MCF 10A (cell line): ENCODE data around the gene ETV3. TPM values are rescaled to one million over a fixed set of nuclear protein-coding genes. Genes with fewer than 3 reads are reported as not detected.
A peak's percentile ranks its signal among the peaks of the same experiment; 100 is the strongest.

Experiments used
- BruUV-seq: library from RNA; stranded (reverse); fragments of 400-500 nt; replicated peaks from 2 replicates; lab custom pipeline; 2021; lab: Mats Ljungman, UMichigan
- CTCF ChIA-PET: fragments of 300-600 bp; sonication (Branson Sonifier 250); formaldehyde crosslinking; extraction: SDS; loops from one replicate; lab custom pipeline; 2021; ENCODE audit warnings: antibody characterized with exemption, inconsistent platforms; lab: Yijun Ruan, JAX
- POLR2A ChIA-PET: fragments of 300-600, 350-650 bp; sonication (Branson Sonifier 250); formaldehyde crosslinking; extraction: SDS; loops from one replicate; lab custom pipeline; 2020; ENCODE audit warnings: antibody characterized with exemption, inconsistent platforms; lab: Yijun Ruan, JAX
- DNase-seq: peaks from one replicate; pipeline ENCODE4 v3.0.0-alpha.2; 2018; ENCODE audit not compliant: unreplicated experiment
- H3K27ac Mint-ChIP-seq: one replicate; pipeline ENCODE4 v1.8.0; 2022; ENCODE audit warnings: mild to moderate bottlenecking, low read depth, mixed read lengths; ENCODE audit not compliant: unreplicated experiment
- H3K27me3 Mint-ChIP-seq: one replicate; pipeline ENCODE4 v1.8.0; 2022; ENCODE audit warnings: mixed read lengths; ENCODE audit not compliant: insufficient read depth, unreplicated experiment
- H3K36me3 Mint-ChIP-seq: one replicate; pipeline ENCODE4 v1.8.0; 2022; ENCODE audit warnings: mild to moderate bottlenecking, moderate library complexity, mixed read lengths; ENCODE audit not compliant: insufficient read depth, unreplicated experiment
- H3K4me1 Mint-ChIP-seq: one replicate; pipeline ENCODE4 v1.8.0; 2022; ENCODE audit warnings: mixed read lengths; ENCODE audit not compliant: insufficient read depth, unreplicated experiment
- H3K4me3 Mint-ChIP-seq: one replicate; pipeline ENCODE4 v1.8.0; 2022; ENCODE audit warnings: mild to moderate bottlenecking, moderate library complexity, mixed read lengths; ENCODE audit not compliant: unreplicated experiment
- H3K9me3 Mint-ChIP-seq: one replicate; pipeline ENCODE4 v1.8.0; 2022; ENCODE audit warnings: mixed read lengths; ENCODE audit not compliant: unreplicated experiment
- CTCF ChIP-seq: fragments of 200-600 bp; IDR thresholded peaks from one replicate; pipeline ENCODE4 v1.8.0; 2022; ENCODE audit warnings: antibody characterized with exemption, mild to moderate bottlenecking; ENCODE audit not compliant: unreplicated experiment
- intact Hi-C: fragments of 100-400 bp; cut with micrococcal nuclease; formaldehyde crosslinking; loops from 2 replicates; pipeline ENCODE4 v1.14.1; 2022
- total RNA-seq: library from RNA; stranded (reverse); gene quantifications from 2 replicates; pipeline ENCODE4 v1.2.3, GENCODE V29; 2022

Gene ETV3
- total RNA-seq, 1 experiment from 2014 or later, result 28.6 TPM

- peak; percentile 97 for TF ChIP-seq CTCF
- intact Hi-C loops, result no loop called here
- peaks cover 24% of the 10 kb centered on the region for H3K27me3 Mint-ChIP-seq
- ChIA-PET CTCF (interaction anchor here (0.6 to 3.9 kb wide), 28 partner anchors 10 to 921 kb away, joined by 3 to 32 read pairs (median 4); no protein-coding TSS in a partner anchor), POLR2A (no interaction called here)
- H3K4me3 Mint-ChIP-seq, result no peak overlapping the region
- no peak overlapping the region for H3K27ac Mint-ChIP-seq
- peak; percentile 79 for DNase-seq
- H3K4me1 Mint-ChIP-seq, result peaks cover 7% of the 10 kb centered on the region
- BruUV-seq, result no TSS peak
- H3K36me3 Mint-ChIP-seq, result peaks cover 5% of the 10 kb centered on the region
- no peaks in the 10 kb centered on the region for H3K9me3 Mint-ChIP-seq
Measured at GRCh38 chr1:157163273-157164127, 25.3 kb upstream of the ETV3 start.

GRCh38 chr1:157162345-157162744, 24.1 kb upstream of the ETV3 start:
- peaks cover 24% of the 10 kb centered on the region for H3K27me3 Mint-ChIP-seq
- TF ChIP-seq CTCF, result no peak
- no peaks in the 10 kb centered on the region for H3K9me3 Mint-ChIP-seq
- ChIA-PET POLR2A (no interaction called here), CTCF (interaction anchor here (0.6 to 3.9 kb wide), 14 partner anchors 9 to 333 kb away, joined by 3 to 32 read pairs (median 4); no protein-coding TSS in a partner anchor)
- no peak for DNase-seq
- intact Hi-C loops, result no loop called here
- no TSS peak for BruUV-seq
- peaks cover 15% of the 10 kb centered on the region for H3K4me1 Mint-ChIP-seq
- H3K36me3 Mint-ChIP-seq, result peaks cover 5% of the 10 kb centered on the region
- H3K27ac Mint-ChIP-seq, result no peak overlapping the region
- H3K4me3 Mint-ChIP-seq, result no peak overlapping the region

- no peak overlapping the region for H3K27ac Mint-ChIP-seq
- no peak for DNase-seq
- peaks cover 5% of the 10 kb centered on the region for H3K36me3 Mint-ChIP-seq
- intact Hi-C loops, result no loop called here
- H3K4me1 Mint-ChIP-seq, result peaks cover 19% of the 10 kb centered on the region
- no TSS peak for BruUV-seq
- no peak for TF ChIP-seq CTCF
- H3K27me3 Mint-ChIP-seq, result peaks cover 24% of the 10 kb centered on the region
- POLR2A ChIA-PET, result no interaction called here
- CTCF ChIA-PET, result interaction anchor here (1.9 to 3.9 kb wide), 5 partner anchors 8 to 333 kb away, joined by 5 to 32 read pairs (median 10); no protein-coding TSS in a partner anchor
- no peaks in the 10 kb centered on the region for H3K9me3 Mint-ChIP-seq
- H3K4me3 Mint-ChIP-seq, result no peak overlapping the region
Measured at GRCh38 chr1:157161901-157162300, 23.7 kb upstream of the ETV3 start.

GRCh38 chr1:157158967-157159366, 20.8 kb upstream of the ETV3 start:
- Mint-ChIP-seq H3K27ac (no peak overlapping the region), H3K27me3 (peaks cover 8% of the 10 kb centered on the region), H3K9me3 (no peaks in the 10 kb centered on the region), H3K4me3 (no peak overlapping the region), H3K4me1 (peaks cover 40% of the 10 kb centered on the region), H3K36me3 (peaks cover 5% of the 10 kb centered on the region)
- no peak for TF ChIP-seq CTCF
- no TSS peak for BruUV-seq
- POLR2A ChIA-PET, result interaction anchor here (0.6 kb wide), 1 partner anchor 452 kb away, joined by 3 read pairs; no protein-coding TSS in a partner anchor
- intact Hi-C loops, result loop anchor here (10.0 kb wide), 1 partner anchor 244 kb away; no protein-coding TSS in a partner anchor
- no peak for DNase-seq
- CTCF ChIA-PET, result interaction anchor here (0.7 to 15.9 kb wide), 6 partner anchors 20 to 337 kb away, joined by 3 to 805 read pairs (median 78); partner anchors contain the start of genes ETV3 and ETV3L
